HG03060 (cell line): ENCODE data around the gene ZNF783.
"Not testable (repeated sequence)": the region's sequence is repeated elsewhere in the genome, so short reads cannot be mapped to it uniquely, and the experiment has no call there.

Source experiments
- ATAC-seq: cut with Tn5 transposase; IDR thresholded peaks from one replicate; pipeline ENCODE4 v1.9.1; 2021; ENCODE audit warnings: low read depth, moderate number of reproducible peaks; ENCODE audit not compliant: unreplicated experiment

ZNF783 gene

GRCh38 chr7:149321978-149322541 is 60.1 kb downstream of the ZNF783 start:
- no peak for ATAC-seq

DNA sequence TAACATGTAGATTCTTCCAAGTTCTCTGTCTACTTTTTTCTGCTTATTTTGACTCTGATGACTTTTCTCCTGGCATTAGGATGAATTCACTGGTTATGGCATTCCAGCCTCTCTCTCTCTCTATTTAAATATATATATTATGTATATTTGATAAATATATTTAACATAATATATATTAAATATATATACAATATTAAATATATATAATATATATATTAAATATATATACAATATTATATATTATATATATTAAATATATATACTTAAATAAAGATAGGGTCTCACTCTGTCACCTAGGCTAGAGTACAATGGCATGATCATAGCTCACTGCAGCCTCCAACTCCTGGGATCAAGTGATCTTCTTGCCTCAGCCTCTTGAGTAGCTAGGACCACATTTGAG is 60.7 kb downstream of the ZNF783 start:
- no peak for ATAC-seq

DNA sequence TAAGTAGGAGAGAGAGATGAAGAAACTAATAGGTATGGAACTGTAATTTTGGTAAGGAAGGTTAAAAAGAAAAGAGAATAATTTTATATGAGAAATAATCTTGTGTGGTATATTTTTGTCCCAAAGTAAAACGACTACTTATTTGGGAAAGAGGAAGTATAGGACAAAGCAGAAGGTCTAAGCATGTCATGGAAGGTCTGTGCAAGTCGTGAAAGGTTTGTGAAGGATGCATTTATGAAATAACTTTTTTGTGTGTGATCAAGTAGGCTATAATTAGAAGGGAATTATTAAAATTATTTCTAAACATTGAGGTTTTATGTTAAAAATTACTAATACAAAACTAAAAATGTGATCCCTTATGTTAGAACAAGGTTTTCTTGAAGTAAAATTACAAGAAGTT is 63.3 kb downstream of the ZNF783 start:
- ATAC-seq: no peak

DNA sequence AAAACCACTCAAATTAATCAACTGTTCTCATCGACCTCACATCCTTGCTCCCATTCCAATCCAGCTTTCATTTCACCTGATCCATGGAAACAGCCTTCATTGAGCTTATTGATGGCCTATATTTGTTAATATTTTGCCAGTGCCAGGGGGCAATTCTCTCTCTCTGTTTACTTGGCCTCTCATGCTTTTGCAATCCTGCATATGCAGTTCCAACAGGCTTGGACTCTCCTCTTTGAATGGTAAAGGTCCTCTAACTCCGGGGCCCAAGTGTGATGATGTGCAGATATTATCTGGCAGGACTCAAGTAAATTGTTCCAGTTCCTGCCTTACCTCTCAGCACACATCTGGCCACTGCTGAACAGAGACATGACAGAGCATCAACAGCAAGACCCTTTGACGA is 67.3 kb downstream of the ZNF783 start:
- no peak for ATAC-seq

DNA sequence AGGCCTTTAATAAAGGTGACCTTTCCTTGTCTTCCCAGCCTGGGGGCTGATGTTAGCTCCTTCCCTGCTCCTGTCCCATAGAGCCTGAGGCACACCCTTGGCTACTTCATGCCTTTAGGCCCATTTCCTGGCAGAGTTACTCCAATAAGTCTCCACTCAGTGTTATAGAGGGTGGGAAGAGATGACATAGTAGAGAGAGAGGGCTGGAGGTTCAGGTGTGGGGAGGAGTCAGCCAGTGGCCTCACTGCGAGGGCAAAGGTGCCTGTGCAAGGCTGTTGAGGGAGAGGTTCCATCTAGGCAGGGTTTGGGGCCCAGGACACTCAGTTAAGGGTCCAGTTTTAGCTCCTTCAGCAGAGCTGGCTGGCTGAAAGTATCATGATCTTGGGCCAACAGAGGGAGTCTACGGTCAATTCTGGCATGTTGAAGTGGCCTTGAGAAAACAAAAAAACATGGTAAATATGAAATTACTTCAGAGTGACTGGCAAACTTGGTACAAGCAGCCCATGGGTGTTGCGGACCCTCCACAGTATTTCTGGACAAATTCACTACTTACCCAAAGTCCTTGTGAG is 67.9 kb downstream of the ZNF783 start:
- no peak for ATAC-seq

DNA sequence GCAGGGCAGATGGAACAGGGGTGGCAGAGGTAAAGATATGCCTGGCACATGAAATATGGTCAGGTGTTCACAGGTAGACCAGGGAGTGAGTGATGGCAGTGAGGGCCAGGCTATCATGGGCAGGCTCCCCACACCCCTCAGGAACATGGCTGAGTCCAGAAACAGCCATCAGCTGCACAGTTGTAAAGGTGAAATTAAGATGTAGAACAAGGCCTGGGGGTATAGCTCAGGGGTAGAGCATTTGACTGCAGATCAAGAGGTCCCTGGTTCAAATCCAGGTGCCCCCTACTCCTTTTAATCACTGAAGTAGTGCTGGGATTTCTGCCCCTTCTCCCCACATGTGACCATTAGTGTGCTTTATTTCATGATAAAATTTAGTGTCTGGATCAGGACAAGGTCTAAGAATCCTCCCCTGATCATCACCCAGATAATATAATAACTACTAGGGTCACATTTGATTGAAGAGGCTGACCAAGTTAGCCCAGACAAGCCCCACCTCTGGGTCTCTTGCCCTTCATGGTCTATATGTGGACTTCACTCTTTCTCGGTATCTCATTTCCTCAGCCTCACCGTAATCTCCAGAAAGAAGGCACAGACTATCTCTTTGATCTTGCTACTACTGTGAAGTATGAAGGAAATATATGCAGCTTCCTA is 69.0 kb downstream of the ZNF783 start:
- no peak for ATAC-seq

GRCh38 chr7:149332602-149333320 is 70.8 kb downstream of the ZNF783 start:
- ATAC-seq: not testable (repeated sequence)

DNA sequence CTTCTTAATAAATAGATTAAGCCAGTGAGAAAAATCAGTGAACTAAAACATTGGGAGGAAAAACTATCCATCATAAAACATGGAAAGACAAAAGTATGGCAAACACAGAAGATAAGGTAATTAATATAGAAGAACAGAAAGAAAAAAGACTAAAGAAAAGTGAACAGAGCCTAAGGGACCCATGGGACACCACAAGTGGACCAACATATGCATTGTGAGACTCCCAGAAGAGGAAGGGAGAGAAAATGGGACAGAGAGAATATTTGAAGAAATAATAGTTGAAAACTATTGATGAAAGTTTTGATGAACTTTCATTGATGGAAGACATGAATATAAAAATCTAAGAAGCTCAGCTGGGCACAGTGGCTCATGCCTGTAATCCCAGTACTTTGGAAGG is 71.3 kb downstream of the ZNF783 start:
- no peak for ATAC-seq

GRCh38 chr7:149334219-149334618 is 72.2 kb downstream of the ZNF783 start:
- ATAC-seq: no peak
